CMK (cell line): ENCODE results near the gene KRTAP4-9.
A peak's percentile ranks its signal among the peaks of the same experiment; 100 is the strongest.
"Not testable (repeated sequence)": the region's sequence is repeated elsewhere in the genome, so short reads cannot be mapped to it uniquely, and the experiment has no call there.

Experiments used
- DNase-seq: peaks from one replicate; pipeline ENCODE4 v3.0.0-alpha.2; 2010; ENCODE audit warnings: low read depth

The KRTAP4-9 gene

DNA sequence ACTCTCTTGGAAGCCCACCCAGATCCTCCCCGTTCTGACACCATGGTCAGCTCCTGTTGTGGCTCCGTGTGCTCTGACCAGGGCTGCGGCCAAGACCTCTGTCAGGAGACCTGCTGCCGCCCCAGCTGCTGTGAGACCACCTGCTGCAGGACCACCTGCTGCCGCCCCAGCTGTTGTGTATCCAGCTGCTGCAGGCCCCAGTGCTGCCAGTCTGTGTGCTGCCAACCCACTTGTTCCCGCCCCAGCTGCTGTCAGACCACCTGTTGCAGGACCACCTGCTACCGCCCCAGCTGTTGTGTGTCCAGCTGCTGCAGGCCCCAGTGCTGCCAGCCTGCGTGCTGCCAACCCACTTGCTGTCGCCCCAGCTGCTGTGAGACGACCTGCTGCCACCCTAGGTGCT, at the start of gene KRTAP4-9:
TSS of gene KRTAP4-9 (plus strand) at position 43 of the 400 bp plus-strand sequence. CDS start at position 43, 0 bp downstream.
- not testable (repeated sequence) for DNase-seq

DNA sequence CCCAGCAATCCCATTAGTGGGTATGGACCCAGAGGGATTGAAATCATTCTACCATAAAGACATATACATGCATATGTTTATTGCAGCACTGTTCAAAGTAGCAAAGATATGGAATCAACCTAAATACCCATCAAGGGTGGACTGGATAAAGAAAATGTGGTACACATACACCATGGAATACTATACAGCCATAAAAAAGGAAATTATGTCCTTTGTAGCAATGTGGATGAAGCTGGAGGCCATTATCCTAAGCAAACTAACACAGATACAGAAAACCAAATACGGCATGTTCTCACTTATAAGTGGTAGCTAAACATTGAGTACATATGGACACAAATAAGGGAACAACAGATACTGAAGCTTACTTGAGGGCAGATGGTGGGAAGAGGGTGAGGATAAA, 47.6 kb upstream of the KRTAP4-9 start:
- no peak for DNase-seq

DNA sequence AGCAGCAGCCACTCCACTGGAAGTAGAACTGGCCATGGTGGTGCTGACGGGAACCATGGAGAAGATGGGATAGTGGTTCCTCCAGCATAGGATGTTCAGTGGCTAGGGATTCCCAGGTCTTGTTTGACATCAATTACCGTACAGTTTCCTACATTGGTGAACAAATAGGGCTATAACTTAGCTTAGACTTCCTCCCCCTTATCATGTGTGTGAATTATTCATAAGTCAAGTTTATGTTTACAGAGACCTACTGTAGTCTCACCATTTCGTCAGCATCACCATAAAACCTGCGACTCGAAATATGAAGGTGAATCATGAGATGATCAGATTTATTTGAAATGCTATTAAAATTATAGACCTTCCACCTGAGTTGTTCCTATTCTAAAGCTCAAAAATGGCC, 46.4 kb upstream of the KRTAP4-9 start:
- no peak for DNase-seq

DNA sequence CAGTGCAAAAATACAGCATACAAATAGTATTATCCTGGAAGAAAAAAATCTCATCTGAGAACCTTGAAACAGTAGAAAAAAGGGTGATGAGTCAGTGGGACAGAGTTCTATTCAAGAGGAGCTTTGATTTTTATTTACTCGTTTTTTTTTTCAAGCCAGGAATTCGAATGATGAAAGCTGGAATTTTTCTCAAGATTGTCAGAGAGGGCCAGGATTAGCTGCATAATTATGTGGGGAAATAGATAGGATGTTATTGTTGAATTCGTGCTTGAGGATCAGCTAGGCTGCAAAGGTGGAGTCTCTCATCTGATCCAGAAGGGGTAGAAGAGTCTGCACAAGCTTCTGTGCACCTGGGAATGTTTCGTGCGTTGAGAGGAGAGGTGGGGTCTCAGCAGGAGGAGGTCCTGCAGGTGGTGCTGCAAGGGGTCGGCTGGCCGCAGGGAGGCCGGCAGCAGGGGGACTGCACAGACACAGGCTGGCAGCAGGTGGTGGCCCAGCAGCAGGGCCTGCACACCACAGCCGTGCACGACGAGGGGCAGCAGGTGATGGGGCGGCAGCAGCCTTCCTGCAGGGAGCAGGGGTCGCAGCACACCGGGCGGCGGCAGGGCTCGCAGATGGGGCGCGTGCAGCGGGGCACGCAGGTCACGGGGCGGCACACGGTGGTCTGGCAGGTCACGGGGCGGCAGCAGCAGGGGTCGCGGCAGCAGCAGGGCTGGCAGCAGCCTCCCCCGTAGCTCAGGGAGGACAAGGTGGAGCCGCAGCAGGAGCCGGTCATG, 45.7 kb upstream of the KRTAP4-9 start:
- not testable (repeated sequence) for DNase-seq

DNA sequence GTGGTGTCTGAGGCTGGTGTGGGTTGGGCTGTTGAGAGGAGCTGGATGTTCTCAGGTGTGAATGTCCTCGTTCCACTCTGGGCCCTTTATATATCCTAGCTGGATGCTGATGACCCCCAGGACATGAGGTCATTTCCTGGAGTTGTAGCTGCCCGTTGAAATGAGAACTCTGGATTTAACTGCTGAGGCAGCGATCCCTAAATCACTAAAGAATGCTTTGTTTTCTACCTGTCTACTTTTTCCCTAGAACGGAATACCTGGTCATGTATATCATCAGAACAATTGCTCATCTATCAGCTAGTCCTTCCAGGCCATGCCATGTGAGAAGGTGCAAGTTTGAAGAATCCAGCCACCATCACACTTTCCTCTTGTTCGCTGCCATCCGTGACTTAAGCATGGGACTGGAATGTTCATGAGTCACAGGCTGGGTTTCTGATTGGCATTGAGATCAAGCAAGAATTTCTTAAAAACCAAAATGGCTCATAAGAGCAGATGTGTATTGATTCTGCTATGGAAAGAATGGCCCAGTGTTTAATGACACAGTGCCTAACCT, 45.1 kb upstream of the KRTAP4-9 start, which contains the start of gene KRTAP2-3:
TSS of gene KRTAP2-3 (minus strand) at position 63 of the 553 bp plus-strand sequence. CDS start 64 bp downstream, outside the sequence.
- no peak for DNase-seq

DNA sequence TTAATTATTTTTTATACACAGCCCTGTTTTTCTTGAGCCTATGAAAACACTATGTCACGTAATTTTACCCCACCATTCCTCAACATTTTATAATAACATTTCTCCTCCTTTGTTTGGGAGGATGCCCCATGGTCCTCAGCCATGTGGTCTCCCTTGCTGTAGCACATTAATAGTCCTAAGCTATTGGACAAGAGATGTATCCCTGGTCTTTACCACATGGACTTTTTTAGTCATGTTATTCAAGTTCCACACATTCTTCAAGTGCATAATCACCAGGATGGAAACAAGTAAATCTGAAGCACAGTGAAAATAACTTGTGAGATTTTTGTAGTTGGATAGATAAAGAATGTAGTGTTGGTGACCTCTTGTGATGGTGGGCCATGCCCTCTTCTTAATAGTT, 43.2 kb upstream of the KRTAP4-9 start:
- DNase-seq = no peak

DNA sequence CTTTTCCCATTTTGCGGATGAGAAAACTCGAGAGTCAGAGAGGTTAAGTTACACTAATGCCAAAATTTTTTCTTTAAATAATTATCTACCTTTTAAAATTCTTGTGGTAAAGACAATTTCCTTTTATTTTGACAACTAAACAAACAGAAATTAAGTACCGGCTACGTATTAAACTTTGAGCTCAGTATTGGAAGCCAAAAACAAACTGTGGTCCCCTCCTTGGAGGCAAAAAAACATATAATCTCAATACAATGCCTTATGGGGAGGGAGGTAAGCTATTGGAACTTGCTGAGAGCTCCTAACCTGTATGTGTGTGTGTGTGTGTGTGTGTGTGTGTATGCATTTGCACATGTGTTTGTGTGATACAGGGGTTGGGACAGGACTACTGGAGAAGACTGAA, 41.7 kb upstream of the KRTAP4-9 start:
- no peak for DNase-seq

DNA sequence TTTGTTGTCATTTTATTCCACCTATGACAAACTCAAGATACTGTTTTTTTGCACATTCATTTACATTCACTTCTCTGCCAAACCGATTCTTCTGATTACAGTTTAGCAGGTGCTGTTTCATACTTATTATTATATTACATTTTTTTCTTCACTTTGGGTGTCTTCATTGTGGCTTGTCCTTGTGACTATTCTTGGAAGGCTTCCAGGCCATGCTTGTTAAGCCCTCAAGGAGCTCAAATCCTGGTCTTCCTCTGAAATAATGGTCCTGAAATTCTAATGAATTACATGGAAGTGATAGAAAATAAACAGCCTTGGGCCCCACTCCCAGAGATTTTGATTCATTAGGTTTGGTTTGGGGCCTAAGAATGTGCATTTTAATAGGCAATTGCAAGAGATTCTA, 40.9 kb upstream of the KRTAP4-9 start:
- DNase-seq = no peak

DNA sequence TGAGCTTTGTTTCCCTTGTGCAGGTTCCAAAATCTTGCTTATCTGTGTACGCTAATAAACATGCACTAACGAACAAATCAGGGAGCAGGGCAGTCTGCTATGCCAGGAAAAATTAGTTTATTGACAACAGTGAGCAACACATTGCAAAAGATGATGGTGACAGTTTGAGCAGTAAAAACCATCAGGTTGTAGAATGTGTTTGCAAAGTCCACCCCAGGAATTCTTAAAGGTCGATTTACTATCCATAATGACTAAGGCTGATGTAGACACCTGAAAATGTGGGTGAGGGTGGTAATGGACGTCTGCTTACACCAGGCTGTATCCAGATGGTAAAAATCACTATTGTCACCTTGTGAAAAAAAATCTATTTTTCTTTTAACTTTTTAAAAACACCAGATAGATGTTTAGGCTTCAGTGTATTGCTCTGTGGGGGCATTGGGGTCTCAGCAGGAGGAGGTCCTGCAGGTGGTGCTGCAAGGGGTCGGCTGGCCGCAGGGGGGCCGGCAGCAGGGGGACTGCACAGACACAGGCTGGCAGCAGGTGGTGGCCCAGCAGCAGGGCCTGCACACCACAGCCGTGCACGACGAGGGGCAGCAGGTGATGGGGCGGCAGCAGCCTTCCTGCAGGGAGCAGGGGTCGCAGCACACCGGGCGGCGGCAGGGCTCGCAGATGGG, 40.0 kb upstream of the KRTAP4-9 start:
- not testable (repeated sequence) for DNase-seq

DNA sequence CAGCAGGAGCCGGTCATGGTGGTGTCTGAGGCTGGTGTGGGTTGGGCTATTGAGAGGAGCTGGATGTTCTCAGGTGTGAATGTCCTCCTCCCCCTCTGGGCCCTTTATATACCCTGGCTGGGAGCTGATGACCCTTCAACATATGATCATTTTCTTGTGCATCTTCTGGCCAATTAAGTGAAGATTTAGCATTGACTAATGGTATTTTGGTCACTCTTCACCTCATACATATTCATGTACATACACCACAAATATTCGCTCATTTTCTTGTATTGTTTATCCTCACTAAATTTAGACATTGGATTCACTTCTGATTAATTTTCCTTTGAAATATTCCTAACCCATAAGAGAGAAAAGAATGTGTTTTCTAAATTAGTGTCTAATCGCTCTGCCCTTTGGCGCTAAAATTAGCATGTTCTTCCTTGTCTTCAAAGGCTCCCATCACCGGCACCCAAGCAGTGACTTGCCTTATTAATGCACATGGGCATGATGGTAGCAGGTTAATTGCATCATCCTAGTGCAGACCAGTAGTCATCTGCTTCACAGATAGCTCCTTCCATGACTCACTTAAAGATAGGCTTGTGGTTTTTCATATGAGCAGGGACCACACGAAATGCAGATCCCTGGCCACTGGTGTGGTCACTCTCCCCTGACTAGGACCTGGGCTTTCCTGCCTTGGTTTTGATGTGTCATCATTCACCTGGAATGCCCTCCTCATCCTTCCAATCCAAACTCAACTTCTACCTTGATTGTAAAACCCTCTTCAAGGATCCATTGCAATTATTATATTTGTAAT, 39.2 kb upstream of the KRTAP4-9 start, which contains the start of gene KRTAP2-4:
TSS of gene KRTAP2-4 (minus strand) at position 51 of the 796 bp plus-strand sequence. CDS start at position 17, 34 bp downstream.
- DNase-seq = peak; percentile 52

DNA sequence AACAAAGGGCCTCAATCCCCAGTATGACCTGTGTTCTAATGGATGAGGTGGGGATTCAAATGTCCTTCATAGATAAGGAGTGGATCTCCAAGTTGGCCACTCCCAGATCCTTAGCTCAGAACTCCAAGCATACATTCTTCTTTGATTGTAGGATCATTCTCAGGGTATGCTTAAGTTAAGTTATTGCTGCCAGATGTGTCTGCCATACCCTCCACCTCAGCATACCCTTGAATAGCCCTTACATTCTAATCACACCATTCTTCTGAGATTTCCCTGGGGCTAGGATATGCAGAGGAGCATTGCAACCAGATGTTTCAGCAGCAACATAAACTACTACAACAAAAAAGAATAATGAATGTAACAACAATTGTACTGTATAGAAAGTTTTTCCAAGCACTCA, 37.9 kb upstream of the KRTAP4-9 start:
- DNase-seq = no peak

DNA sequence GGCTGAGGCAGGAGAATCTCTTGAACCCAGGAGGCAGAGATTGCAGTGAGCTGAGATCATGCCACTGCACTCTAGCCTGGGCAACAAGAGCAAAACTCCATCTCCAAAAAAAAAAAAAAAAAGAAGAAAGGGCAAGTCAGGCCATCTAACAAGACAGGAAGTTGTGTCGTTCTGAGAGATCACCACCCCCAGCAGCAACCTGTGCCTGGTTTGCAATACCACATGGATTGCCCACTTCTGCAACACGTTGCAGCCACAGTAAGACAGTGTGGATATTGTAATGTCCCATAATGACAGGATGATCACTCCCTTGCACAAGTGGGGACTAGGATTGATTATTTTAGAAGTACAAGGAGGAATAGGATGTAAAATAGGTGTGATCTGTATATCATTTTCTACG, 36.2 kb upstream of the KRTAP4-9 start:
- DNase-seq = no peak

DNA sequence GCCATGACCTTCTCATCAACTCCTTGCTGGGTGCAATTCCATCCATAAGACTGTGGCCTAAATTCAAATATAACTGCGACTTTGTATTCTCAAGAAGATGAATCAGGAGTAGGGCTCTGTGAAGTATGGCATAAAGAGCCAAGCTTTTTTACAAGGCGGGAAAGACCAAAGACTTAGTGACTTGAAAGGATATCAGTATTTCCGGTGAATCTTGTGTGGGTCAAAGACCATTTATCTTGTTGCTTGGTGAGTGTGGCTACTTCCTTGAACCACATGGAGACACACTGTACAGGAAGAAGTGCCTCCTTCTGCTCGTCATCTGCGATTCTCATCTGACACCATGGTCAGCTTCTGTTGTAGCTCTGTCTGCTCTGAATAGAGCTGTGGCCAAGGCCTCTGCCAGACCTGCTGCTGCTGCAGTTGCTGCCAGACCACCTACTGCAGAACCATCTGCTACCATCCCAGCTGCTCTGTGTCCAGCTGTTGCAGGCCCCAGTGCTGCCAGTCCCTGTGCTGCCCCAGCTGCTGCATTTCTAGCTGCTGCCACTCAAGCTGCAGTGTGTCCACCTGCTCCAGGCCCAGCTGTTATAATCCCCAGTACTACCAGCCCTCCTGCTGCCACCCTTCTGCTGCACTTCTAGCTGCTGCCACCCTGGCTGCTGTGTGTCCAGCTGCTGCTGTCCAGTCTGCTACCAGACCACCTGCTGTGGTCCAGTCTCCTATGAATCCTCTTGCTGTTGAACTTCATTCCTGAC, 33.4 kb upstream of the KRTAP4-9 start:
- DNase-seq = no peak

DNA sequence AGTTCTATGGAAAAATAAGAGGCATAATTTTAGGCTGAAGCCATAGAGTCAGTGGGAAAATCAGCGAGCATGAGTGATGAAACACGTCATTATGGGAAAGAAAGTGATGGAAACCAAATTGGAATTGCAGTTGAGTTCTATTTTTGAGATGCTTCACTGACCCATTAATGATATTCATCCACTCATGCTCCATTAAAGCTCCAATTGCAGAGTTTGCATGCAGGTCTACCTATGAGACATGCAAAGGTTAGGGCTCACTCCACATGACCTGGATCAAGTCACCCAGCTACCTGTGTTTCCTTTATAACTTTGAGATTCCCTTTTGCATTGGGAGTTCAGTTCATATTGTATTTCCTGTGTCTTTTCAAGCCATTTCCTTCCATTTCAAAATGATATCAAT, 31.5 kb upstream of the KRTAP4-9 start:
- DNase-seq = no peak

DNA sequence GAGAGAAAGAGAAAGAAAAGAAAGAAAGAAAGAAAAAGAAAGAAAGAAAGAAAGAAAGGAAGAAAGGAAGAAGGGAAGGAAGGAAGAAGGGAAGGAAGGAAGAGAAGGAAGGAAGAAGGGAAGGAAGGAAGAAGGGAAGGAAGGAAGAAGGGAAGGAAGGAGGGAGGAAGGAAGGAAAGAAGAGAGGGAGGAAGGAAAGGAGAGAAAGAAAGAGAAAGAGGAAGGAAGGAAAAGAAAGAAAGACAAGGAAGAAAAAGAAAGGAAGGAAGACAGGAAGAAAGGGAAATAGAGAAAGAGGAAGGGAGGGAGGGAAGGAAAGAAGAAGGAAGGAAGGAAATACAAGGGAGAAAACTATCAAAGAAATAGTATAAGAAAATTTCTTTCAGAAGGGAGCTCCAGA, 28.4 kb upstream of the KRTAP4-9 start:
- no peak for DNase-seq

DNA sequence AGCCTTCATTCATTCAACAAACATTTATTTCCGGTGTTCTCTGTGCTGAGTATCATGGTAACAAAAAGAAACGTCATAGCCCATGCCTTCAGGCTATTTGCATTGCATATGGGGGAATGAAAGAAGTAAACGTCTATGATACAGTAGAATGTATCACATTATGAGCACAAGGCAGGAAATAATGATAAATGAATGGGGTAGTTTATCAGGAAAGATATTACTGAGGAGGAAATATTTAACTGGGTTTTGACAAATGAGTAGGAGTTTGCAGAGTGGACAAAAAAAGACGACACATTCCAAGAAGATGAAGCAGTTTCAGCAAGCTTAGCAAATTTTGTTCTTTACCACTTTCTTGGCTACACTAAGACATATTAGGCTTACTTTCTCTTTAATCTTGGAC, 22.6 kb upstream of the KRTAP4-9 start:
- no peak for DNase-seq

DNA sequence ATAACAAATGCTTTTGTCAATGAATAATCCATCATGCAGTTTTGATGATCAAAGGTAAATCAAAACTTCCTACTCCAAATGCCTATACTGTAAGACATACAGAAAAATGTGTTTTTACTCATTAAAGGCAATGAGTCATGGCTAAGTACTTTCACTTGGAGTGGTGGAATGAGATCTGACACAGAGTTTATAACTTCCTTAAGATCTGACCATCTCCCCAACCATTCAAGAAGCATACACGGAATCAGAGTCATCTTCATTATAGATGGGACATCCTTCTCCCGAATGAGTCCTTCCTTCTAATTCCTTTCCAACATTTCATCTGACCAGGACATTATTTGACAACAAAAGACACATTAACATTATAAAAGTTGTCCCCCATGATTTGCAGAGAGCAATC, 21.8 kb upstream of the KRTAP4-9 start:
- DNase-seq = not testable (repeated sequence)

DNA sequence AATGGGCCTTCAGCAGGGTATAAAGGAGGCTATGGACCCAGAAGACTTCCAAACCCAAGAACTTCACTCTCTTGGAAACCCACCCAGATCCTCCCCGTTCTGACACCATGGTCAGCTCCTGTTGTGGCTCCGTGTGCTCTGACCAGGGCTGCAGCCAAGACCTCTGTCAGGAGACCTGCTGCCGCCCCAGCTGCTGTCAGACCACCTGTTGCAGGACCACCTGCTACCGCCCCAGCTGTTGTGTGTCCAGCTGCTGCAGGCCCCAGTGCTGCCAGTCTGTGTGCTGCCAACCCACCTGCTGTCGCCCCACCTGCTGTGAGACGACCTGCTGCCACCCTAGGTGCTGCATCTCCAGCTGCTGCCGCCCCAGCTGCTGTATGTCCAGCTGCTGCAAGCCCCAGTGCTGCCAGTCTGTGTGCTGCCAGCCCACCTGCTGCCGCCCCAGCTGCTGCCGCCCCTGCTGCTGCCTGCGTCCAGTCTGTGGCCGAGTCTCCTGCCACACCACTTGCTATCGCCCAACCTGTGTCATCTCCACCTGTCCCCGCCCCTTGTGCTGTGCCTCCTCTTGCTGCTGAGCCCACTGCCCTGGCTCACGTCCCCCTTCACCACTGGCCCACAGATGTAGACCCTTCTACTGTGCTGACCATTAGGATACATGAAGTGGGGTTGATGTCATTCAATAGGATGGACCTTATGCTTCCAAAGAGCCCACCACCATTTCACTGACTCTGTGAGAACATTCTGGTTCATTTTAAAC, 20.9 kb upstream of the KRTAP4-9 start, which contains the start of gene KRTAP4-7:
TSS of gene KRTAP4-7 (plus strand) at position 51 of the 757 bp plus-strand sequence. CDS start at position 108, 57 bp downstream.
- DNase-seq = not testable (repeated sequence)

DNA sequence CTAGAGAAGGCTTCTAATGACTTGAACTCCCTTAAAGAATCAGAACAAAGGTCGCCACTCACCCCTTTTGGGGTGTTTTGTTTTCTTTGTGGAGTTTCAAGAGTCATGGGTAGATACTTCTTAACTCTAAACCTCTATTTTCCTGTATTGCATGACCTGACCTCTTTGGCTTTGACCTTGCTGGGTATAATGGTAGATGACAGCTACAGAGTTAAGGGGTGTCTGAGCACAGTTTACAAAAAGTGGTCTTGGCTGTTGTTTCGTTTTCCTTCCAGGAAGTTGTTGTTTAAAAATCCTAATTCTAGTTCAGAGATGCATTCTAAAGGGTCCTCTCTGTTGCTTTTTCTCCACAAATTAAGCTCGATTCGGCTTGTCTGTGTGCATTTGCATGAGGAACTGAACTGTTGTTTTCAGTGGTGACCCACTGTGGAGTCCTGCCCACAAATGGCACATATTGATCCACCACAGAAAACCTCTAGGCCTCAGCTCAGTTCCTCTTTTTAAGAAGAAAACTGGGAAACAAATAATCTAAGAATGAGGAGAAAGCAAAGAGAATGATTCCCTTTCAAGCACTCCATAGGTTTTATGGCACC, 16.3 kb upstream of the KRTAP4-9 start:
- not testable (repeated sequence) for DNase-seq

DNA sequence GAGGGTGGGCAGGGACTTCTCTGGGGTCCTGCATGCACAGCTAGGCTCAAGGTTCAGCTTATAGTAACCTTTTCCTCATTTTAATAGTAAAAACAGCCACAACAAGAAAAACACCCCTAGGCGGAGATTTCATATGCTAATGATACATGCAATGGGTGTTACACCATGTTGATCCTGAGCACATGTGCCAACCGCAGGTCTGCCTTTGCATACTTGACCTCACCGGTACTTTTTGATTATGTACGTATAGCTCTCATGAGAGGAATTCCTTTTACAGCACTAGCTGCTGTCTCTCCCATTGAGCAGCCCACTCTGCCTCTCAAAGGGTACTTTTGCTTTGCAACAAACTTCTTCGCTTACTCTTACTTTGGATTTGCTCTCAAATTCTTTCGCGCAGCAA, 9.1 kb upstream of the KRTAP4-9 start:
- no peak for DNase-seq
